HG02938 (cell line): ENCODE results near the gene ZNF205.
"Not testable (repeated sequence)": the region's sequence is repeated elsewhere in the genome, so short reads cannot be mapped to it uniquely, and the experiment has no call there.

ENCODE experiments used
- ATAC-seq: cut with Tn5 transposase; IDR thresholded peaks from one replicate; pipeline ENCODE4 v1.9.1; 2021; ENCODE audit warnings: mild to moderate bottlenecking, moderate library complexity; ENCODE audit not compliant: unreplicated experiment

The ZNF205 gene

DNA sequence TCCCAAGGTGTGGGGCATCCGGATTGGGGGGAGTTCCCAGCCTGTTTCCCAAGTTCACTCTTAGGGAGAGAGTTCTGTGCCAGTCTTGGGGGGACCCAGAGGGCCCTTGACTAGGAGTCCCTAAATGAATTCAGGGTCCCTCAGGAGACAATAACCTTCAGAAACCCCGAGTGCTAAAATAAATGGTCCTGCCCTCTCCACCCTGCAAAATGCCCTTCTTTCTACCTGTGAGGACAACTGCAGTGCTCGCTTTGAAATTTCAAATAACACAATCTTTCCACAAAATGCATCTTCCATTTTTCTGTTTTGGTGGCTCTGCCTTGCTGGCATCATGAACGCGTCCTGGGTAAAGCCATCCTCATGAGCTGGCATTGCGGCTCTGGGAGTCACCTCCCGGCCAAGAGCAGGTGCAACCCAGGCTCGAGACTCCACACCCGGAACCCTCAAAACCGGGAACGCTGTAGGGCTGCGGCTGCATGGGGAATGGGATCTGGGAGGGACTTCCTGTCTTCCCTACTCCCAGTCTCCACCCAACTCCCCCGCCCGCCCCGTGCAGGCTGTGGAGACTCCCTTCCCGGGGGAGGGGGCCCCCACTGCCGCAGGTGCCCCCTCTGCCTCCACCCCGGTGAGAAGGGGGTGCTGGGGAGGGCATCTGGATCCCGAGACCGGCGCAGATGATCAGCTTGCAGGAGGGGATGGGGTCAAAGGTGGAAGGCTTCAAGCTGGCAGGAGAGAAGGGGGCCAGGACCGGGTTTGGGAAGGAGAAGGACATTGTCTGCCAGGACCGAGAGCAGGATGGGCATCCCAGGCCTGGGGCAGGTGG is at the start of gene ZNF205:
Gene ZNF205, plus strand, starts transcription at position 529 of the 823 bp plus-strand sequence. CDS start 845 bp downstream, outside the sequence.
- no peak for ATAC-seq

- no peak for ATAC-seq
Observed at GRCh38 chr16:3063625-3064386, 48.6 kb upstream of the ZNF205 start.

- ATAC-seq = no peak
Observed at GRCh38 chr16:3065069-3065741, 47.2 kb upstream of the ZNF205 start, which contains the start of gene IL32. Gene IL32, plus strand, starts transcription at chr16:3065640. Its CDS starts 172 bp downstream, at chr16:3065812.

GRCh38 chr16:3065742-3066439 is 46.5 kb upstream of the ZNF205 start:
- ATAC-seq = no peak

GRCh38 chr16:3066440-3066748 is 46.0 kb upstream of the ZNF205 start:
- ATAC-seq = no peak

DNA sequence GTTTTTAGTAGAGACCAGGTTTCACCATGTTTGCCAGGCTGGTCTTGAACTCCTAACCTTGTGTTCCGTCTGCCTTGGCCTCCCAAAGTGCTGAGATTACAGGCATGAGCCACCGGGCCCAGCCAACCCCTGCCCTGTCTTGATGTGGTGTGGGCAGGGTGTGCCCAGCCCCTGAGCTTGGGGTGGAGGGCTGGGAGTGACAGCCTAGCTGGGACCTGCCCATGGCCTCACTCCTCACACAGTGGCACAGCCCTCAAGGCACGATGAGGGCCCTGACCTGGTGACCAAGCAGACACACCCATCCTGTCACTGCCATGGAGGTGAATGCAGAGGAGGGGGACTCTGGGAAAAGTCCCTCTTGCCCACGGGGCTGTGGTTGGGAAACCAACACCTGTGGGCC is 43.9 kb upstream of the ZNF205 start:
- no peak for ATAC-seq

DNA sequence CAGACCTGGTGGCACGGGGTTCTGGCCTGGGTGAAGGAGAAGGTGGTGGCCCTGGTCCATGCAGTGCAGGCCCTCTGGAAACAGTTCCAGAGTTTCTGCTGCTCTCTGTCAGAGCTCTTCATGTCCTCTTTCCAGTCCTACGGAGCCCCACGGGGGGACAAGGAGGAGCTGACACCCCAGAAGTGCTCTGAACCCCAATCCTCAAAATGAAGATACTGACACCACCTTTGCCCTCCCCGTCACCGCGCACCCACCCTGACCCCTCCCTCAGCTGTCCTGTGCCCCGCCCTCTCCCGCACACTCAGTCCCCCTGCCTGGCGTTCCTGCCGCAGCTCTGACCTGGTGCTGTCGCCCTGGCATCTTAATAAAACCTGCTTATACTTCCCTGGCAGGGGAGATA is 43.2 kb upstream of the ZNF205 start:
- ATAC-seq = not testable (repeated sequence)

DNA sequence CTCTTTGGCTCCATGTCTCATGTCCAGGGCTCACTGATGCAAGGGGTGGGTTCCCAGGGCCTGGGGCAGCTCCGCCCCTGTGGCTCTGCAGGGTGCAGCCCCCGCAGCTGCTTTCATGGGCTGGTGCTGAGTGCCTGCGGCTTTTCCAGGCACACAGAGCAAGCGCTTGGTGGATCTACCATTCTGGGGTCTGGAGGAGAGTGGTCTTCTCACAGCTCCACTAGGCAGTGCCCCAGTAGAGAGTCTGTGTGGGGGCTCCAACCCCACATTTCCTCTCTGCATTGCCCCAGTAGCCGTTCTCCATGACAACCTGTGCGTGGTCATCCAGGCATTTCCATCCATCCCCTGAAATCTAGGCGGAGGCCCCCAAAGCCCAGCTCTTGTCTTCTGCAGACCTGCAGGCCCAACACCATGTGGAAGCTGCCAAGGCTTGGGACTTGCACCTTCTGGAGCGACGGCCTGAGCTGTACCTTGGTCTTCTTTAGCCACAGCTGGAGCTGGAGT is 41.7 kb upstream of the ZNF205 start:
- ATAC-seq = no peak

DNA sequence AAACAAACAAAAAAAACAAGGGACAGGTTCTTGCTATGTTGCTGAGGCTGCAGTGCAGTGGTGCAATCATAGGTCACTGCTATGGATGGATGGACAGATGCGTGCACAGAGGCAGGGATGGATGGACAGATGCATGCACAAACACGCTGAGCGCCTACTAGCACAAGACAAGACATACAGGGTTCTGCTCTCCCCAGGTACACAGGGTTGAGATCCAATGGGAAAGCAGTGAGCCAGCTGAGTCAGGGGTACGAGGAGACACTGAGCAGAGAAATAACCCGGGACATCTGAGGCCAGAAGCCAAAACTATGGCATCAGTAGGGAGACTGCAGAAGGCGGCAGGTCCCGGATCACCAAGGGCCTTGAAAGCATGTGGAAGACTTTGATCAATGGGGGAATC is 40.7 kb upstream of the ZNF205 start:
- no peak for ATAC-seq

- ATAC-seq = not testable (repeated sequence)
Observed at GRCh38 chr16:3072148-3072547, 40.2 kb upstream of the ZNF205 start.

- ATAC-seq = not testable (repeated sequence)
Observed at GRCh38 chr16:3072576-3073263, 39.7 kb upstream of the ZNF205 start.

GRCh38 chr16:3073448-3073847 is 38.9 kb upstream of the ZNF205 start:
- no peak for ATAC-seq

GRCh38 chr16:3074860-3075522 is 37.4 kb upstream of the ZNF205 start:
- ATAC-seq = peak; percentile 69

GRCh38 chr16:3075523-3075915 is 36.9 kb upstream of the ZNF205 start:
- no peak for ATAC-seq

GRCh38 chr16:3075946-3076345 is 36.4 kb upstream of the ZNF205 start:
- not testable (repeated sequence) for ATAC-seq

DNA sequence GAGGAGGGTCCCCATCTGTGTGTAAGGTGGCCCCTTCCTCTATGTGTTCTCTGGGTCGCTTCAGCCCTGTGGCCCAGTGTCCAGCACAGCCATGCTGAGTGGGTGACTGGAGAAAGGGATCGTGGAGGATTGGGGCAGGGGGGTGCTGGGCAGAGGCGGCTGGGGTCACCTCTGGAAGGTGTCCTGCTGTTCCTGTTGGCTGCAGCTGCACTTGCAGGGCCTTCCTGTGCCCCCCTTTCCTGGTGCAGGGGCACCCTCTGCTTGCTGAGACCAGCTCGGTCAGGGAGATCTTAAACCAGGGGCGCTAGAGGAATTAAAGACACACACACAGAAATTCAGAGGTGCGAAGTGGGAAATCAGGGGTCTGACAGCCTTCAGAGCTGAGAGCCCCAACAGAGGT is 35.8 kb upstream of the ZNF205 start:
- no peak for ATAC-seq

DNA sequence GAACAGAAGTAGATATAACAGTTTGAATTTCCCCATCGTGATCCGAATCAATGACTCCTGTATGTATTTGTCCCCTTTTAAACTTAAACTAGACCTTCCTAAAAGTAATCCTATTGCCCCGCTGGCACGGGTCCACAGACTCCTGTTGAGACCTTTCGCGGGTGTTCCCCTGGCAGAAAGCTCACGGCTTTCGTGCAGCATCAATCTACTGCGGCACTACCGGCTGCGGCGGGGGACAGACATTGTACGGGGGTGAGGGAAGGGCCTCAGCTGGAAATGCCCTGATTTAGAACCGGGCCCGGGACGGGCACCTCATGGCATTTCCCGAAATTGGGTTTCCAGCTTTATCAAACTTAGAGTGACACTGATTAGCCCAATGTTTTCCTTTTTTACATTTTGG is 32.4 kb upstream of the ZNF205 start:
- ATAC-seq = no peak

GRCh38 chr16:3081957-3082356 is 30.4 kb upstream of the ZNF205 start:
- ATAC-seq = not testable (repeated sequence)

- not testable (repeated sequence) for ATAC-seq
Observed at GRCh38 chr16:3083408-3083807, 29.0 kb upstream of the ZNF205 start.

GRCh38 chr16:3084491-3084890 is 27.9 kb upstream of the ZNF205 start:
- ATAC-seq = no peak
